ENCODE results near the gene RNASEH2A. TPM values are rescaled to one million over a fixed set of nuclear protein-coding genes. Genes with fewer than 3 reads are reported as not detected.

Gene RNASEH2A
- total and polyA plus RNA-seq, 2 of the 13 experiments (the other 11 are each of a cell fraction or from before 2014, with no cell fraction given): 25.1 to 35.8 TPM

GRCh38 chr19:12777217-12778016, 29.0 kb upstream of the RNASEH2A start (continued):
- TF ChIP-seq, protein P1, sequence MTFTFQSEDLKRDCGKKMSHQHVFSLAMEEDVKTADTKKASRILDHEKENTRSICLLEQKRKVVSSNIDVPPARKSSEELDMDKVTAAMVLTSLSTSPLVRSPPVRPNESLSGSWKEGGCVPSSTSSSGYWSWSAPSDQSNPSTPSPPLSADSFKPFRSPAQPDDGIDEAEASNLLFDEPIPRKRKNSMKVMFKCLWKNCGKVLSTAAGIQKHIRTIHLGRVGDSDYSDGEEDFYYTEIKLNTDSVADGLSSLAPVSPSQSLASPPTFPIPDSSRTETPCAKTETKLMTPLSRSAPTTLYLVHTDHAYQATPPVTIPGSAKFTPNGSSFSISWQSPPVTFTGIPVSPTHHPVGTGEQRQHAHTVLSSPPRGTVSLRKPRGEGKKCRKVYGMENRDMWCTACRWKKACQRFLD (CRISPR knock-in tag; IDR thresholded peaks at IDR 0.05; ENCODE audit: borderline replicate concordance): no peak
- TF ChIP-seq, protein P2, sequence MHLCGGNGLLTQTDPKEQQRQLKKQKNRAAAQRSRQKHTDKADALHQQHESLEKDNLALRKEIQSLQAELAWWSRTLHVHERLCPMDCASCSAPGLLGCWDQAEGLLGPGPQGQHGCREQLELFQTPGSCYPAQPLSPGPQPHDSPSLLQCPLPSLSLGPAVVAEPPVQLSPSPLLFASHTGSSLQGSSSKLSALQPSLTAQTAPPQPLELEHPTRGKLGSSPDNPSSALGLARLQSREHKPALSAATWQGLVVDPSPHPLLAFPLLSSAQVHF (CRISPR knock-in tag; IDR thresholded peaks at IDR 0.05): no peak
- TF ChIP-seq ZNF414 (CRISPR knock-in tag; IDR thresholded peaks at IDR 0.05) (no peak), ZNF17 (CRISPR knock-in tag; IDR thresholded peaks at IDR 0.05) (peak; percentile 58; the same call in 1 of the 2 replicates), KMT2A (CRISPR knock-in tag; IDR thresholded peaks at IDR 0.05) (0 out of 2 replicates have a peak, but pooled peaks have one; percentile 27), HMGXB3 (CRISPR knock-in tag; IDR thresholded peaks at IDR 0.05; ENCODE audit: borderline replicate concordance) (no peak), ZNF510 (CRISPR knock-in tag; IDR thresholded peaks at IDR 0.05; ENCODE audit: low read depth) (no peak), TBP (CRISPR knock-in tag; IDR thresholded peaks at IDR 0.05) (no peak), MBNL3 (CRISPR knock-in tag; conservative IDR thresholded peaks at IDR 0.05) (no peak), ZNF549 (CRISPR knock-in tag; IDR thresholded peaks at IDR 0.05) (no peak), ZFYVE20 (CRISPR knock-in tag; IDR thresholded peaks at IDR 0.05; ENCODE audit: borderline replicate concordance, low read depth) (no peak), SP2 (CRISPR knock-in tag; IDR thresholded peaks at IDR 0.05) (no peak), ZFP1 (CRISPR knock-in tag; IDR thresholded peaks at IDR 0.05) (no peak), KDM6A (CRISPR knock-in tag; IDR thresholded peaks at IDR 0.05; ENCODE audit: low read depth) (no peak), TOE1 (CRISPR knock-in tag; IDR thresholded peaks at IDR 0.05) (no peak), MYC (CRISPR knock-in tag; IDR thresholded peaks at IDR 0.05; ENCODE audit: borderline replicate concordance) (0 out of 2 replicates have a peak, but pooled peaks have one; percentile 25), ZNF207 (IDR thresholded peaks at IDR 0.05; ENCODE audit: borderline replicate concordance) (no peak), ZNF430 (CRISPR knock-in tag; IDR thresholded peaks at IDR 0.05) (no peak), ZSCAN30 (CRISPR knock-in tag; IDR thresholded peaks at IDR 0.05) (no peak), PATZ1 (CRISPR knock-in tag; IDR thresholded peaks at IDR 0.05) (peak; percentile 91)
- TF ChIP-seq, protein P3, sequence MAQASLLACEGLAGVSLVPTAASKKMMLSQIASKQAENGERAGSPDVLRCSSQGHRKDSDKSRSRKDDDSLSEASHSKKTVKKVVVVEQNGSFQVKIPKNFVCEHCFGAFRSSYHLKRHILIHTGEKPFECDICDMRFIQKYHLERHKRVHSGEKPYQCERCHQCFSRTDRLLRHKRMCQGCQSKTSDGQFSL (CRISPR knock-in tag; IDR thresholded peaks at IDR 0.05): 0 out of 2 replicates have a peak, but pooled peaks have one; percentile 31
